HepG2 (cell line): ENCODE data around the gene TMEM11. TPM values are rescaled to one million over a fixed set of nuclear protein-coding genes. Genes with fewer than 3 reads are reported as not detected.
A peak's percentile ranks its signal among the peaks of the same experiment; 100 is the strongest.

Source experiments
- AHDC1 ChIP-seq: sonication (generic); formaldehyde crosslinking; IDR thresholded peaks from 2 replicates; pipeline ENCODE4 v1.5.1; 2020; ENCODE audit warnings: mild to moderate bottlenecking, missing genetic modification reagents, borderline replicate concordance
- DRAP1 ChIP-seq: IDR thresholded peaks from 2 replicates; pipeline ENCODE4 v1.6.1; 2016; ENCODE audit warnings: missing genetic modification reagents, missing compliant biosample characterization
- ELF3 ChIP-seq: IDR thresholded peaks from 2 replicates; pipeline ENCODE4 v1.6.1; 2016; ENCODE audit warnings: missing genetic modification reagents, missing compliant biosample characterization
- ZNF260 ChIP-seq: sonication (generic); formaldehyde crosslinking; IDR thresholded peaks from 2 replicates; pipeline ENCODE4 v1.4.0; 2020; ENCODE audit warnings: missing genetic modification reagents, low read depth, mild to moderate bottlenecking, borderline replicate concordance
- ZNF275 ChIP-seq: sonication (generic); formaldehyde crosslinking; IDR thresholded peaks from 2 replicates; pipeline ENCODE4 v1.8.0; 2022; ENCODE audit warnings: missing genetic modification reagents, mild to moderate bottlenecking, inconsistent platforms, borderline replicate concordance
- ZNF318 ChIP-seq: sonication (generic); formaldehyde crosslinking; IDR thresholded peaks from 2 replicates; pipeline ENCODE4 v1.4.0; 2020; ENCODE audit warnings: mild to moderate bottlenecking, missing genetic modification reagents
- ZNF556 ChIP-seq: sonication (generic); formaldehyde crosslinking; IDR thresholded peaks from 2 replicates; pipeline ENCODE4 v1.4.0; 2020; ENCODE audit warnings: mild to moderate bottlenecking, missing genetic modification reagents, borderline replicate concordance
- ZNF768 ChIP-seq: sonication (generic); formaldehyde crosslinking; IDR thresholded peaks from 2 replicates; pipeline ENCODE4 v1.4.0; 2020; ENCODE audit warnings: missing genetic modification reagents
- ZSCAN9 ChIP-seq: IDR thresholded peaks from 2 replicates; pipeline ENCODE4 v1.6.1; 2016; ENCODE audit warnings: borderline replicate concordance
- polyA plus RNA-seq, 8 experiments: library from polyadenylated mRNA; depleted of rRNA in 3 of 8; stranded (reverse) in 7 of 8; unstranded in 1 of 8; fragments of >200 nt; fragmentation: Illumina TruSeq in 4 of 8; extraction: Trizol in 4 of 8; gene quantifications; 2 replicates each; pipeline versions ENCODE4 v1.2.1 to v1.2.3, GENCODE V29; 2011 to 2016; ENCODE audit warnings: low read depth in 4 of 8, missing spikeins in 1 of 8, mixed read lengths in 1 of 8; ENCODE audit not compliant: insufficient read depth in 1 of 8
- total RNA-seq, 5 experiments: library from RNA; depleted of rRNA; stranded (reverse); fragments of >200 nt; fragmentation: Illumina TruSeq; extraction: Trizol; gene quantifications; 2 replicates each; pipeline ENCODE4 v1.2.3, GENCODE V29; 2016; ENCODE audit warnings: low read depth in 1 of 5
- TF ChIP-seq, protein P1 (sequence below): sonication (generic); formaldehyde crosslinking; IDR thresholded peaks from 2 replicates; pipeline ENCODE4 v1.8.0; 2022; ENCODE audit warnings: mild to moderate bottlenecking, missing genetic modification reagents, moderate library complexity

The TMEM11 gene
- total and polyA plus RNA-seq, 2 of the 13 experiments (the other 11 are each of a cell fraction or from before 2014, with no cell fraction given) = 18.7 to 35.0 TPM

DNA sequence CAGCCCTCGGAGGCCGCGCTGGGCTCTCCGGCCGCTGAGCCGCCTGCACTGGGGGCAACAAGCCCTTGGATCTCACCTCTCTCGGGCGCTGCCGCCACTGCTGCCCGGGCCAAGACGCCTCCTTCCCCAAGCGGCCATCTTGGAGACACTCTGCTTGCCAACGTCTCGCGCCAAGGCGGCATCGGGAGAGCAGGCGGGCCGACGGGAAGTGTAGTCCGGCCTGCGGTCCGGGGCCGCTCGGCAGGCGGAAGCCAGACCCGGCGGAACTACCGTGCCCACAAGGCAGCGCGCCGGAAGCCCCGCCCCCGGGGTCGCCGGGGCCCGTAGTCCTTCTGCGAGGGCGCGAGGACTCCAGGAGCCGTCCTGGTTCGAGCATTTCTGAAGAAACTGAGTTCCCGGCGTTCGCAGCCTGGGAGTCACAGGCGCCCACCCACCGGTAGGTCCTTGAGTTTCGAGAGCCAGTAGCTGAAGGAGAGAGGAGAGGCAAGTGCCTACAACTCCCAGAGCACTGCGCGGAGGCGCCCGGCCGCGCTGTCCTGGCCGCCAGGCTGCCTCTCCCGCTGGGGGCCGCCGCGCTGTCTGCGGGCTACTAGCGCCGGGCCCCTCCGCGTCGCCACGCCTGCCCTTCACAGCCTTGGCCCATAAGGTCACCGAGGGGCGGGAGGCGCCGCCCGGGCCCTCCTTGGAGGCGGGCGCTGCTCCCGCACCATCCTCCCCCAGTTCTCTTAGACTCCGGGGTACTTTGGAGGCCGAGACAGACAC, at the start of gene TMEM11 (continued):
- 0 out of 2 replicates have a peak, but pooled peaks have one; percentile 29 for TF ChIP-seq ZNF275
- TF ChIP-seq, protein P1, sequence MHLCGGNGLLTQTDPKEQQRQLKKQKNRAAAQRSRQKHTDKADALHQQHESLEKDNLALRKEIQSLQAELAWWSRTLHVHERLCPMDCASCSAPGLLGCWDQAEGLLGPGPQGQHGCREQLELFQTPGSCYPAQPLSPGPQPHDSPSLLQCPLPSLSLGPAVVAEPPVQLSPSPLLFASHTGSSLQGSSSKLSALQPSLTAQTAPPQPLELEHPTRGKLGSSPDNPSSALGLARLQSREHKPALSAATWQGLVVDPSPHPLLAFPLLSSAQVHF (CRISPR knock-in tag) = 0 out of 2 replicates have a peak, but pooled peaks have one; percentile 27
- TF ChIP-seq ZNF260 (CRISPR knock-in tag) = no peak
- no peak; the same call in 1 of the 2 replicates for TF ChIP-seq ZNF768
- TF ChIP-seq ZSCAN9 = peak; percentile 32; the same call in 1 of the 2 replicates
- TF ChIP-seq ZNF556 = peak; percentile 70; the same call in 1 of the 2 replicates
- TF ChIP-seq DRAP1 (CRISPR knock-in tag) = peak; percentile 54; the same call in 1 of the 2 replicates
- 0 out of 2 replicates have a peak, but pooled peaks have one; percentile 10 for TF ChIP-seq ELF3 (CRISPR knock-in tag)
- no peak; the same call in 1 of the 2 replicates for TF ChIP-seq AHDC1 (CRISPR knock-in tag)
- peak; percentile 68; the same call in 1 of the 2 replicates for TF ChIP-seq ZNF318 (CRISPR knock-in tag)
